Pons (tissue), 1 donor: ENCODE results near the gene NOBOX.
A peak's percentile ranks its signal among the peaks of the same experiment; 100 is the strongest.
"Not testable (repeated sequence)": the region's sequence is repeated elsewhere in the genome, so short reads cannot be mapped to it uniquely, and the experiment has no call there.

Experiments
- DNase-seq: peaks from one replicate; pipeline ENCODE4 v3.0.0-alpha.2; 2016; ENCODE audit warnings: low spot score

The NOBOX gene

DNA sequence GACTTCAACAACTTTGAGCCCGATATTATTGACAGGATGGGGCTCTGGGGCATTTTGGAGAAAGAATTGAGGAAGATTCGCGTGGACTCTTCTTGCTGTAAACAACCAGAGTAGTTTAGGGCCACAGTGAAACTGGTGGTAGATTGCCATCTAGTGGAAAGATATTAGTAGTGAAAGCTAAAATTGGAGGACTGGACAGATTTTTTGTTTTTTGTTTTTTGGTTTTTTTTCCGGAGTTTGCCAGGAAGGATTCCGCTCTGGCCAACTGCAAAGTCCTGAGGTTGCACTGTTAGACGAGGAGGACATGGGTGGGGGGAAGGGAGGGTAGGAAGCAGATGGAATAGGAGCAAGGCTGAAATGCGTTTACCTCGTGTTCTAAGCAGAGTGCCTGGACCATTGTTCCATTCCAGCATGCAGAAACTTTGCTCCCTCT lies 11.7 kb downstream of the NOBOX start:
- peak; percentile 78 for DNase-seq

DNA sequence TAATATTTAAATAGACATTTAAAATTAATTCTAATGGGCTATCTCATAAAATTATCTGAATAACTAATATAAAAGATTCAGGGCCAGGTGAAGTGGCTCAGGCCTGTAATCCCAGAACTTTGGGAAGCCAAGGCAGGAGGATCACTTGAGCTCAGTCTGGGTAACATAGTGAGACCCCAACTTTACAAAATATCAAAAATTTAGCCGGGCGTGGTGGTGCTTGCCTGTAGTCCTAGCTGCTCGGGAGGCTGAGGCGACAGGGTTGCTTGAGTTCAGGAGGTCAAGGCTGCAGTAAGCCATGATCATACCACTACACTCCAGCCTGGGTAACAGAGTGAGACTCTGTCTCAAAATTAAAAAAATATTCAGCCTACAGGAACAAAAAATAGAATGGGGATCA lies 12.5 kb downstream of the NOBOX start:
- DNase-seq: no peak

DNA sequence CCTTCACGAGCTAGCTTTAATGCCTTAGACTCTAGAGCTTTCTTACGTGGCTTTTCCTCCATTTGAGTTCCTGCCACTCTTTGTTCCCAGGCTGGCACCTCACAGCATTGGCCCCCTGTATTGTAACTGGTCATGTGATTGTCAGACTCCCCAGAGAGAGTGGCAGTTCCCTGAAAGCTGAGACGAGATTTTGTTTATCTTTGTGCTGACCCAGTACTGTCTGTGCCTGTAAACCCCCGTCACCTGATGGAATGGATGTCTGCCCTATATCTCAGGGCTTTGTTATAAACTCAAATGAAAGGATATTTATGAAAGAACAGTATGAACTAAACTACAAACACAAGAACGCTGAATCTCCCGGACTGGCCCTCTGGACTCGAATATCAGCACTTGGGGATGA lies 13.0 kb downstream of the NOBOX start:
- DNase-seq: peak; percentile 17

DNA sequence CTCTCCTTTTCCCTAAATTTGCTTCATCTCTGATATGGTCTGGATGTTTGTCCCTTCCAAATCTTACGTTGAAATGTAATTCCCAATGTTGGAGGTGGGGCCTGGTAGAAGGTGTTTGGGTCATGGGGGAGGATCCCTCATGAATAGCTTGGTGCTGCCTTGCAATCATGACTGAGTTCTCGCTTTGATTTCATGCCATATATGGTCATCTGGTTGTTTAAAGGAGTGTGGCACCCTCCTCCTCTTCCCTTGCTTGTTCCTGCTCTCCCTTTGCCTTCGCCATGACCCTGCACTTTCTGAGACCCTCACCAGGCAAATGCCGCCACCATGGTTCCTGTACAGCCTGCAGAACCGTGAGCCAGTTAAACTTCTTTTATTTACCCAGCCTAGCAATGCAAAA lies 14.5 kb downstream of the NOBOX start:
- no peak for DNase-seq

DNA sequence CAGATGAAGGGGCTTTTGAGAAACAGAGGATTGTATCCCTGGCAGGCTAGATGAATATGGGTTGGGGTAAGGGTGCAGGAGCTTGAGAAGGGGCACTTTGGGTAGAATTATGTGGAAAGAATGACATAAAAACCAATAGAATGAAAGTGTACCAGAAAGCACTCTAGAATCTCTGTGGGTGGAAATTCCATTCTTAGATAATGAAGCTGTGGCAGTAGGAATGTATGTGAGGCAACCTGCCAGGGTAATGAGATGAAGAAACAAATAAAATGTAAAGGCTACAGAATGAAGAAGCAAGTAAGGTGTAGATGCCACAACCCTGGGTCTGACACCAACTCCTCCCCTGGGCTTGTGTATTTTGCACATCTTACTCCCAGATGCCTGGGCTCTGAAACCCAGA lies 16.8 kb downstream of the NOBOX start:
- no peak for DNase-seq

DNA sequence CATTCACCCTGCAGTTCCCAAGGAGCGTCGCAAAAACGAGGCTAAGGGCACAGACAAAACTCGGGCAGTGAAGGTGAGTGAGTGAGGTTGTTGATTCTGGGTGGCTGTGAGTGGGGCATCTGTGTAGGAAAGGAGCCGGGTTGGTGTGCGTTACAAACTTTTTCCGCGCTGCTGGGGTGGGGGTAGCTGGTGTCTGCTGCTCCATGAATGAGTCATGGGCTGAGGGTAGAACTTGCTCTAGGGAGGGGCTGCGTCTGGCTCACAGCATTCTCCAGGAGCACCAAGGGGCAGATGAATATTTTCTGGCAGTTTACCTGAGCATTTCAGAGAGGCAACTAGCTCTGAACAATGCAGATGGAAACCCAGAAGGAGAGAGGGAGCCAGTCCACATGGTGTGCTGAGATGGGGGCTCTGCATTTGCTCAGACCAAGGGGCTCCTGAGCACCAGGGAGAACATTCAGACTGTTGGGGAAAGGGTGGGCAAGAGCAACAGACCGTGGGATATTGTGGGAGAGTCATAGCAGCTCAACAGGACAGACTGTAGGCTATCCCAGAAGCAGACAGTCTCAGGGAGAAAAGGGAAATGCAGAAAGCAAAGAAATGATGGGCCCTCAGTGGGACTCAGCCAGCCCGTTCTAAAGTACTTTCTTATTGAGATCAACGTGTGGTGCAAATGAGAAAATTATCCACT lies 18.8 kb downstream of the NOBOX start:
- no peak for DNase-seq

DNA sequence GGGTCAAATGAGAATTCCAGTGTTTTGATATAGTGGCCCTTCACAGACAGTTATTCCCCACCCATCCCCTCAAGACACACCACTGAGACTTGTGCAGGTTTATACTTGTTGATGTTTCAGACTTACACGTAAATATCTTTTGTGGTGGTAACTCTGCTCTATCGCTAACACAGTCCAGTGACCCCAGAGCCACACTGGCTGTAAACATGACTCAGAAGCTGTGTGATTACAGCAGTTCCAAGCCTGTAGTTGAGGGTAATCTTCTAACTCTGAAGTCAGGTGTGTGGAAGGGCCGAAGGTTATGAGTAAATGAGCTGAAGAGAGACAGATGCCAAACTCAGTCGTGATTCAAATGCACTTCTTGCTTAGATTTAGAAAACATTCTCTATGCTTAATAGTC lies 19.4 kb downstream of the NOBOX start:
- DNase-seq: no peak

DNA sequence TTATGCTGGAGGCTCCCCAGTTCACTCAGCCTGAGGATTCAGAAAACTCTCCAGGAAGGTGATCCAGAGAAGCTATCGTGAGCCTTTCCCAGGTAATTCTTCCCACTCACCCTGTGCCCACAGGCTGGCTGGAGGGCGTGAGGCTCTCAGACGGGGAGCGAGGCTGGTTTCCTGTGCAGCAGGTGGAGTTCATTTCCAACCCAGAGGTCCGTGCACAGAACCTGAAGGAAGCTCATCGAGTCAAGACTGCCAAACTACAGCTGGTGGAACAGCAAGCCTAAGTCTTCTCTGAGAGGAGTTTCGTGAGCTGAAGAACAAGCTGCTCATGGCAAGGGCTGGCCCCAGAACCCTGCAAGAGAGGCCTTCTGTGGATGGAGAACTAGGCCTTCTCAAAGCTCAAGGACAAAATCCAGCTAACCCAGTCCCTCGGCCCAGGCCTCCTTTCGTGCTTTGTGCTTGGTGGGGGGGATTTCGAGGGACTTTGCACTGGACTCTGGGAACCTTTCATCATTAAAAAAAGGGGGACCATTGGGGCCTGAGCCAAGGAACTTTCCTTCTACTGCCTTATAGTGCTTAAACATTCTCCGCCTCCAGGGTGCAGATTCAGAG lies 23.6 kb downstream of the NOBOX start:
- no peak for DNase-seq

DNA sequence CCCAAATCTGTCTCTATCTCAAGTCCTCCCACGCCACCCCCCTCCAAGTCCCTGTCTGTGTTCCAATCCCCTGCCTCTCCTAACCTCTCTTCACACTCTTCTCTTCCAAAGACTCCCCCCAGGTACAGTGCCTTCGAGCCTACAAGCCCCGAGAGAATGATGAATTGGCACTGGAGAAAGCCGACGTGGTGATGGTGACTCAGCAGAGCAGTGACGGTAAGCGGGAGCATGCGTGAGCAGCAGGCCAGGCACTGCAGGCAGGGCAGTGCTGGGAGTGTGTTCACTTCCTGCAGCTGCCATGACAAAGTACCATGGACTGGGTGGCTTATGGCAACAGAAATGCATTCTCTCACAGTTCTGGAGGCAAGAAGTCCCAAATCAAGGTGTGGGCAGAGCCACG lies 24.8 kb downstream of the NOBOX start:
- DNase-seq: no peak

DNA sequence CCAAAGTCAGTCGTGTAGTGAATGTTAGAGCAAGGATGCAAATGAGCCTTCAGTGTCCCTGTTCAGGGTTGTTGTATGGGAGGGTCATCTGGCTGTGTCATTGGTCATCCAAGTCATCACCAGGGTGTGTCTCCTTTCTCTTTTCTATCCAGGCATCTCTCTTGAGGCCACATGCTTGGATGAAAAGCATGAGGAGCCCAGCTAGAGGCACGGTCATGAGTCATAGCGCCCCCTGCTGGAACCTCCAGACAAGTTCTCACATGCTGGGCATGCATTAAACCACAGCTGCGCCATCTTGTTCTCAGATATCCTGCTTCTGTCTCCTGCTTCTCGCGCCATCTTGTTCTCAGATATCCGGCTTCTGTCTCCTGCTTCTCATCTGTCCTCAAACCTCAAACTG lies 34.3 kb downstream of the NOBOX start:
- not testable (repeated sequence) for DNase-seq

DNA sequence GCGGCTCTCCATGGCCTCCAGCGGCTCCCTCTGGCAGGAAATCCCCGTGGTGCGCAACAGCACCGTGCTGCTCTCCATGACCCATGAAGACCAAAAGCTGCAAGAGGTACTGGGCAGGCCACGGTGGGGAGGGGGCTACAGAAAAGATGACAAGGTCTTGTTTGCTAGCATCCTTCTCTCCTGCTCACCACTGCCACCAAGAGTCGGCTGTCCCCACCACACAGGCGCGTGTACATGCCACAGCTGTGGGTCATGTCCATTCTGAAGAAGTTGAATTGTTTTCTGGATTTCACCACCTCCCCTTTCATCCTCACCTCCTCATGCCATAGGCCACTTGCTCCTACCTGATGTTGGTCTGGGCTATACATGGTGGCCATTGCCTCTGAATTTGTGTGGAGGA lies 36.2 kb downstream of the NOBOX start:
- not testable (repeated sequence) for DNase-seq

DNA sequence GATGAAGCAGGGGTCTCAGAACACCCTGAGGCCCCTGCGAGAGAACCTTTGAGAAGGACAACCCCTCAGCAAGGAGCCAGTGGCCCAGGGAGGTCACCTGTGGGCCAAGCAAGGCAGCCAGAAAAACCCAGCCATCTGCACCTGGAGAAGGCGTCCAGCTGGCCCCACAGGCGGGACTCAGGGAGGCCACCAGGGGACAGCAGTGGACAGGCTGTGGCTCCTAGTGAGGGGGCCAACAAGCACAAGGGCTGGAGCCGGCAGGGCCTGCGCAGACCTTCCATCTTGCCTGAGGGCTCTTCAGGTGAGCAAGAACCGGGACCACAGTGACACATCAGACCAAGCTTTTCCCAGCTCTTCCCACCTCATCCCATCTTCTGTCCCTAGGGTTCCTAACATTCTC lies 38.0 kb downstream of the NOBOX start:
- DNase-seq: not testable (repeated sequence)

DNA sequence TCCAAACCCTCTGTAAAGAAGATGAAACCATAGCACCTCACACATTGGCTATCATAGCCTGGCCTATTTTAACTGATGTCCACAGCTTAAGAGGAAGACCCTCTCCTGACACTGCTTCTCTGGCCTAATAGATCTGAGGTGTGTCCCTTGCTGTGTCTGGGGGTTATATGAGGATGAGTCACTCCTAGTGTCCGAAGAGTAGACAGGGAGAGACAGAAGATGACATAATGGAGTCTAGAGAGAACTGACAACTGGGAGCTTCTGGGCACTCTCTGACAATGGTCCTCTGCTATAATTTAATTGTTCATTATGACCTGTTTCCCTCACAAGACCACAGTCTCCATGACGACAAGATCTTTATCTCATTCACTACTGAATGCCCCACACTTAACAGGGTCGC lies 41.4 kb downstream of the NOBOX start:
- DNase-seq: not testable (repeated sequence)

DNA sequence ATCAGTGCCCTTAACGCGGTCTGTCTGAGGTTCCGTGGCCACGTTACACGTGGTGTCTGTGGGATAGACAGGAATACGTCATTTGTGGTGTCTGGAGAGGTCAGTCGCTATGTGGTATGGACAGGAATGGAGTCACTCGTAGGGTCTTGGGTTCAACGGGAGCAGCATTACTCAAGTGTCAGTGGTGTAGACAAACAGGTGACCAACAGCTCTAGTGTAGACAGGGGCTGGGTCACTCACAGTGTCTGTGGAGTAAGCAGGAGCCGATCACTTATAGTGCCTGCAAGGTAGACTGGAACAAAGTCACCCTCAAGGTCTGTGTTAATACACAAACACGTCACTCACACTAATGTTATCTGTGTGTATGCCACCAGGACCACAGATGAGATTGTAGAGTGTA lies 46.6 kb downstream of the NOBOX start:
- DNase-seq: not testable (repeated sequence)

DNA sequence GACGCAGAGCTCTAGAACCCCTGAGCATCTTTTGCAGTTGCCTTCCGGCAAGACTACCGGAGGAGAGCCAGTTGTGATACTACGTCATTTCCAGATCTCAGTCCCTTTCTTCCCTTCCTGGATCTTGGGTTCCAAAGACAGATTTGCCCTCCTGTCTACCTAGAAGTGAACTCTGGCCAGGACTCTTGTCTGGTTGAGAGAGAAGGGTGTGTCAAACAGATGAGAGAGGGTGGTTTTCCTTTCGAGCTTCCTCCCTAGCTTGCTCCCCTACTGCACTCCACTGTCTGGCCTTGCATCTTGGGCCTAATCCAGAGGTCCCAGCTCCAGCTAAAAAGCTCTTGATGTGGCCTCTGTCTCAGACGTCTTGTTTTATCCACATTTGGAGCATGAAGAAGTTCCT lies 47.3 kb downstream of the NOBOX start:
- DNase-seq: not testable (repeated sequence)

DNA sequence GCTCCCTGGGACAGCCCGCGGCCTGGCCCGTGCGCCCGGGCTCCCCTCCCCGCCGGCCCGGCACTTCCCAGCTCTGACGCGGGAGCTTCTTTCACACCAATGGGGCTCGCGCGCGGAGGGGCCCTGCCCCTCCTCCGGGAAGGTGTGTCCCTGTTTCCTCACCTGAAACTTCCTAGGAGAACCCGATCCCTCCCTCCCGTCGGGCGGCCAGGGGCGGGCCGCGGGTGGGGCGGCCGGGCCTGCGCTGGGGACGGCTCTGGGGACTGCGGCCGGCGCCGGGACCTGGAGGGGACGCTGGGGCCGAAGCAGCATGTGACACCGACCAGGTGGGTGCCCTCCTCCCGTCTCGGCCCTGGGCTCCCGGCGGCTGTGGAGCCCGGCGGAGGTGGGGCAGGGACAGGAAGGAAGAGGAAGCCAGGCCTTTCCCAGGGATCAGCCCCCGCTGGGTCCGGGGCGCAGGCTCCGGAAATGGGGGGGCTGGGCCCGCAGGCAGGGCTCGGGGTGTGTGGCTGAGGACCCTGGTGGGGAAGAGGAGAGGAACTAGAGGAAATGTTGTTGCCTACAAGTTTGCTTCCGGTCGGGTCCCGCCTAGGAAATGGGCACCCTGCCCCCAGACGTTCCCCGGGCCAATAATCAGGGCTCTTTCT lies 48.2 kb downstream of the NOBOX start, which contains the start of gene ARHGEF5:
TSS of gene ARHGEF5 (plus strand) at position 227 of the 647 bp plus-strand sequence. CDS start 7,268 bp downstream, outside the sequence.
- not testable (repeated sequence) for DNase-seq

DNA sequence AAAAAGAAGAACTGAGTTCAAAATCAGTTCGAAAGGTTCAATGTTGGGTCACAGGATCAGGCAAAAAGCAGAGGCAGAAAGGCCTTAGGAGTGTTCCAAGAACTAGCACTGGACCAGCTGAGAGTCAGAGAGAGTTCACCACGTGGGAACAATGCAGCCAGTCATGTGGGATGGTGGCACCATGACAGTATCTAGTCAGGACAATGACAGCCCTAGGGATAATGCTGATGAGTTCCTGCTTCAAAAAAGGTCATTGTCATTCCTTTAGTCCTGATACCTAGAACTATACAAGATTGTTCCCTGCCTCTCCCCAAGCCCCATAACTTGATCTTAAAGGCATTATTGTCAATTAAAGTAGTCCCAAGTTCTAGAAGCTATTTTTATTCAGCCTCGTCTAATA lies 51.8 kb downstream of the NOBOX start:
- peak; percentile 52 for DNase-seq

DNA sequence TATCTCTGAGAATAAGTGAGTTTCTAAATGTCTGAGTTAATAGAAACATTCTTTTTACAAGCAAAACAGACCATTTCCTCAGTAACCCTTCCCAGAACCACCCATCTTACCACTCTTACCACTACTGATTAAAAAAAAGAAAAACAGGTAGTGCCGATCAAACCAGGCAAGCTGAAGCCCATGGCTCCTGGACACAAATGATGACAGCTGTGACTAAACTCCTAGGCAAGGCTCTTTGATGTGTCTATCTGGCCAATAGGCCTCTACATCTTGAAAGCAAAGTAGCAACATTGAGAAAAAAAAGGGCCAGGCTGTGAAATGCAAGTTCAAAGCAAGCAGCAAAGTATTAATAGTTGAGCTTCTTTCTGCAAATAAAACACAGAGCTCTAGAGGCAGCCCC lies 54.9 kb downstream of the NOBOX start:
- not testable (repeated sequence) for DNase-seq
